HEK293 (cell line): ENCODE measurements around the gene ANKRD13D.

Experiments used
- CTCF ChIP-seq: fragments of 450-650 bp; formaldehyde crosslinking; IDR thresholded peaks from 2 replicates; pipeline ENCODE4 v1.5.1; 2016; ENCODE audit warnings: missing biosample characterization, missing genetic modification characterization
- HOXA7 ChIP-seq: sonication (generic); formaldehyde crosslinking; IDR thresholded peaks from 2 replicates; pipeline ENCODE4 v1.8.1; 2022; ENCODE audit warnings: missing genetic modification reagents, borderline replicate concordance
- REST ChIP-seq: fragments of 450-650 bp; formaldehyde crosslinking; IDR thresholded peaks from 2 replicates; pipeline ENCODE4 v1.5.1; 2016; ENCODE audit warnings: missing biosample characterization, missing genetic modification characterization
- TCF7L2 ChIP-seq: IDR thresholded peaks from 2 replicates; pipeline ENCODE4 v1.6.1; 2011; ENCODE audit warnings: low read depth, mild to moderate bottlenecking, inconsistent platforms, low read length, moderate library complexity, borderline replicate concordance
- ZBTB1 ChIP-seq: fragments of 450-650 bp; formaldehyde crosslinking; IDR thresholded peaks from 2 replicates; pipeline ENCODE4 v1.5.1; 2016; ENCODE audit warnings: missing biosample characterization, missing genetic modification characterization
- ZBTB21 ChIP-seq: fragments of 450-650 bp; formaldehyde crosslinking; IDR thresholded peaks from 2 replicates; pipeline ENCODE4 v1.5.1; 2017; ENCODE audit warnings: missing biosample characterization, missing genetic modification characterization
- ZFP37 ChIP-seq: fragments of 450-650 bp; formaldehyde crosslinking; IDR thresholded peaks from 2 replicates; pipeline ENCODE4 v1.5.1; 2016; ENCODE audit warnings: missing biosample characterization, missing genetic modification characterization
- ZNF146 ChIP-seq: fragments of 450-650 bp; formaldehyde crosslinking; IDR thresholded peaks from 2 replicates; pipeline ENCODE4 v1.5.1; 2016; ENCODE audit warnings: missing biosample characterization, missing genetic modification characterization
- ZNF274 ChIP-seq, 2 experiments: fragments of 200-500 bp in 1 of 2; fragments of 450-650 bp in 1 of 2; sonication (Bioruptor generic) in 1 of 2; formaldehyde crosslinking in 1 of 2; IDR thresholded peaks; 2 replicates each; pipeline versions ENCODE4 v1.5.1 to v1.6.1; 2014 to 2016; ENCODE audit warnings: borderline replicate concordance in 1 of 2, inconsistent platforms in 1 of 2, low read length in 1 of 2, missing biosample characterization in 1 of 2, missing genetic modification characterization in 1 of 2
- ZNF341 ChIP-seq: fragments of 450-650 bp; formaldehyde crosslinking; IDR thresholded peaks from 2 replicates; pipeline ENCODE4; 2016; ENCODE audit warnings: low read depth, missing biosample characterization, missing genetic modification characterization
- ZNF350 ChIP-seq: fragments of 450-650 bp; formaldehyde crosslinking; IDR thresholded peaks from 2 replicates; pipeline ENCODE4 v1.5.0; 2017; ENCODE audit warnings: missing biosample characterization, mild to moderate bottlenecking, missing genetic modification characterization
- ZNF747 ChIP-seq: fragments of 450-650 bp; formaldehyde crosslinking; IDR thresholded peaks from 2 replicates; pipeline ENCODE4 v1.5.1; 2016; ENCODE audit warnings: missing biosample characterization, missing genetic modification characterization

- TF ChIP-seq REST (tag by site-specific recombination) (no peak), ZNF747 (no peak), HOXA7 (CRISPR knock-in tag) (no peak), ZNF274 (IDR thresholded peaks at IDR 0.05; ENCODE audit: low read length) (no peak), ZNF274 (tag by site-specific recombination; IDR thresholded peaks at IDR 0.05; ENCODE audit: borderline replicate concordance) (no peak), ZFP37 (no peak), TCF7L2 (no peak), CTCF (tag by site-specific recombination) (no peak), ZNF341 (tag by site-specific recombination) (no peak), ZBTB1 (tag by site-specific recombination) (no peak), ZNF350 (no peak), ZNF146 (no peak), ZBTB21 (tag by site-specific recombination) (no peak)
Observed at GRCh38 chr11:67255864-67256263, 33.2 kb upstream of the ANKRD13D start.
